ENCODE results near the gene MBD3.

GRCh38 chr19:1630012-1630411, 37.3 kb upstream of the MBD3 start:
- TF ChIP-seq CTCF (conservative IDR thresholded peaks at IDR 0.05; ENCODE audit: low read depth in 2 of 2): no peak
- TF ChIP-seq REST (IDR thresholded peaks at IDR 0.05; ENCODE audit: unreplicated experiment): no peak
- TF ChIP-seq EZH2 (IDR thresholded peaks at IDR 0.05; ENCODE audit: low read depth, unreplicated experiment): no peak
- TF ChIP-seq JUNB (IDR thresholded peaks at IDR 0.05; ENCODE audit: unreplicated experiment): no peak
- no peak for TF ChIP-seq EZH2phosphoT487 (IDR thresholded peaks at IDR 0.05; ENCODE audit: unreplicated experiment)
- TF ChIP-seq POLR2AphosphoS5 (IDR thresholded peaks at IDR 0.05; ENCODE audit: low read depth): no peak
